ENCODE measurements around the gene TEPSIN.

The TEPSIN gene

GRCh38 chr17:81238815-81239713 is at the start of gene TEPSIN, which contains the start of gene NDUFAF8:
TSS of gene TEPSIN (minus strand) at chr17:81239055. CDS start at chr17:81239033, 22 bp downstream.
TSS of gene NDUFAF8 (plus strand) at chr17:81239318. CDS start at chr17:81239364, 46 bp downstream.
- H3K27me3 ChIP-seq: no peaks in the 10 kb centered on the region
- peak; percentile 25 to 31 for TF ChIP-seq CTCF (IDR thresholded peaks at IDR 0.05)
- H3K36me3 ChIP-seq: peaks cover 0 to 28% (median 1%) of the 10 kb centered on the region in 3 donors
- no peaks in the 10 kb centered on the region for H3K9me3 ChIP-seq
- H3K4me1 ChIP-seq: peaks cover 0 to 53% (median 33%) of the 10 kb centered on the region in 4 donors
- peak within 1 kb of the TSS; percentile 83 to 86 for H3K27ac ChIP-seq
- peak; percentile 99 for DNase-seq
- peak within 1 kb of the TSS; percentile 91 to 97 for H3K4me3 ChIP-seq
- intact Hi-C loops (cut with DNase I; ENCODE audit: low total_unique reads): loop anchor here (2.0 to 10.0 kb wide), 2 partner anchors 16 to 244 kb away; partner anchors contain the start of genes CEP131 and CHMP6

GRCh38 chr17:81287741-81288430 is 49.0 kb upstream of the TEPSIN start:
- no peak overlapping the region for H3K4me3 ChIP-seq
- peaks cover 0 to 40% (median 38%) of the 10 kb centered on the region in 3 donors for H3K36me3 ChIP-seq
- no peak for TF ChIP-seq CTCF (IDR thresholded peaks at IDR 0.05)
- H3K27ac ChIP-seq: no peak overlapping the region
- intact Hi-C loops (cut with DNase I; ENCODE audit: low total_unique reads): no loop called here
- DNase-seq: no peak
- H3K4me1 ChIP-seq: peaks cover 0 to 32% (median 26%) of the 10 kb centered on the region in 4 donors
- no peaks in the 10 kb centered on the region for H3K27me3 ChIP-seq
- H3K9me3 ChIP-seq: no peaks in the 10 kb centered on the region

- Histone ChIP-seq H3K27me3 (no peaks in the 10 kb centered on the region), H3K4me3 (no peak overlapping the region), H3K4me1 (peaks cover 0 to 25% (median 19%) of the 10 kb centered on the region in 4 donors), H3K36me3 (peaks cover 0 to 47% (median 44%) of the 10 kb centered on the region in 3 donors), H3K9me3 (no peaks in the 10 kb centered on the region), H3K27ac (no peak overlapping the region)
- DNase-seq: no peak
- TF ChIP-seq CTCF (IDR thresholded peaks at IDR 0.05): no peak
- intact Hi-C loops (cut with DNase I; ENCODE audit: low total_unique reads): no loop called here
These were observed 48.3 kb upstream of the TEPSIN start for GRCh38 chr17:81287152-81287551.

- no peak overlapping the region for H3K4me3 ChIP-seq
- no peaks in the 10 kb centered on the region for H3K9me3 ChIP-seq
- no peak for DNase-seq
- H3K36me3 ChIP-seq: peaks cover 0 to 53% (median 50%) of the 10 kb centered on the region in 3 donors
- TF ChIP-seq CTCF (IDR thresholded peaks at IDR 0.05): no peak
- intact Hi-C loops (cut with DNase I; ENCODE audit: low total_unique reads): no loop called here
- peaks cover 0 to 22% (median 14%) of the 10 kb centered on the region in 4 donors for H3K4me1 ChIP-seq
- no peaks in the 10 kb centered on the region for H3K27me3 ChIP-seq
- no peak overlapping the region for H3K27ac ChIP-seq
These were observed 47.8 kb upstream of the TEPSIN start for GRCh38 chr17:81286491-81287145.

GRCh38 chr17:81285894-81286293 is 47.0 kb upstream of the TEPSIN start:
- Histone ChIP-seq H3K4me3 (peak overlapping the region; percentile 35 to 38), H3K9me3 (no peaks in the 10 kb centered on the region), H3K27ac (peak overlapping the region; percentile 4 to 42), H3K27me3 (no peaks in the 10 kb centered on the region), H3K4me1 (peaks cover 0 to 22% (median 11%) of the 10 kb centered on the region in 4 donors), H3K36me3 (peaks cover 0 to 60% (median 55%) of the 10 kb centered on the region in 3 donors)
- TF ChIP-seq CTCF (IDR thresholded peaks at IDR 0.05): no peak
- DNase-seq: no peak
- intact Hi-C loops (cut with DNase I; ENCODE audit: low total_unique reads): no loop called here

All from tibial artery (tissue), 4 donors.